GM19193 (cell line): Measurements from ENCODE around the gene ZXDC.

ENCODE experiments used
- POLR2A ChIP-seq: IDR thresholded peaks from 4 replicates; pipeline ENCODE4 v1.6.1; 2011; ENCODE audit not compliant: insufficient read depth, insufficient read length; ENCODE audit errors: extremely low read depth

Gene ZXDC

DNA sequence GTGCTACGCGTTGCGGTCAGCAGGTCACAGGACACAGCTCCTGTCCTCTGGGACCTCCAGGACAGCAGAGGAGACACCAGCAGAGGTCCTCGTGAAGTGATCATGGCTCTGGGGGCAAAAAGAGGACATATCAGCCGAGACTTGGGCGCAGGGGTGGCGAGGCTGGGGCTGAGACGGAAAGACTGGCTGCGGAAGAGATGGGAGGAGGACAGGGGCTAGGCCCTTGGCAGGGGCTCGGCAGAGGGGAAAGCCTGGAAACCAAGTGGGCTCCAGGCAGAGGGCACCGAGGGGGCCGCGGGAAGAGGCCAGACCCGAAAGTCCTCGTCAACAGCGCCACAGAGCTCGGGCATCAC is 85.9 kb downstream of the ZXDC start:
- no peak for TF ChIP-seq POLR2A

DNA sequence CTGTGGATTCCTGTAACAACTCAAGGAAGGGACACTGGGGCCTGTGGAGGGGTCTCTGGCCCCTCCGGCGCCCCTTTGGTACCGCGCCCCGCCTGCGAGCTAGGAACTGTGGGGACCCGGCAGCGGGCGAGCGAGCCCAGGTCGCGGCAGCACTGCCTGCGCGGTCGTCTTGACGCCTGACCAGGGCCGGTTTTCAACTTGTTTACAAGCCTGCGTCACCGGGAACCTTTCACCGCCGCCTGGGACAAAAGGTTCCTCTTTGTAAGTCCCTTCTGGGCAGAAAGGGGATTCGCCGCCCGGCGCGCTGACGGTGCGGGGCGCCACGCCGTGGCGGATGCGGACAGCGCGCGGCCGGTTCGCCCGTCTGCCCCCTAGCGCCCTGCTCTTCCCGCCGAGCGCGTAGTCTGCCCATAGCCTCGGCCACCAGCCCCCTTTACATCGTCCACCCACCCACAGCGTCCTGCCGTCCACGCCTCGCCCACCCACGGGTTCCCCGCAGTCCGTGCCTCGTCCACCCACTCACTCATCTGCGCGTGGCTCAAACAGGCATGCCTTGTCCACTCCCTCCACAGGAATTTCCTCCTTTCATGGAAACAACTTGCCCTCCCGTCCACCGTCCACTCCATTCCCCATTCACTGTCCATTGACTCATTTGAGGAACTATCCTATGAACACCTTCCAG is 86.4 kb downstream of the ZXDC start:
- TF ChIP-seq POLR2A: no peak
